Measurements from ENCODE around the gene ACTA1. TPM values are rescaled to one million over a fixed set of nuclear protein-coding genes. Genes with fewer than 3 reads are reported as not detected.

ACTA1 gene
- total and polyA plus RNA-seq, 2 donors (not counting 3 experiments of a cell fraction or from before 2014, with no cell fraction given), result 0.22 to 0.33 TPM

DNA sequence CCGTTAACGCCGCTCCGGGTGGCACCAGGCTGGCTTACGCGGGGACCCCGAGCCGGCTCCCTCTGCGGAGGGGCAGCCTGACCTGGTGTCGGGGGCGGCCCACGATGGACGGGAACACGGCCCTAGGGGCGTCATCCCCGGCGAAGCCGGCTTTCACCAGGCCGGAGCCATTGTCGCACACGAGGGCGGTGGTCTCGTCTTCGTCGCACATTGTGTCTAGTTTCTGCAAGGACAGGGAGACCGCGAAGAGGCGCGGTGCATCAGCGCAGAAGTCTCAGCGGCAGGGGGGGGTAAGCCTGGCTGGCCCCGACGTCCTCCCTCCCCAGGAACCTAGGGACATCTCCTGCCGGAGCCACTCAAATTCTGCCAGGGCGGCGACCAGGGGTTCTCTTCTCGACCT, 989 bp downstream of the ACTA1 start:
- no TSS peak for BruUV-seq (replicated peaks)
- H2AFZ ChIP-seq (ENCODE audit: low read depth, low read length), result no peak overlapping the region
- no peaks in the 10 kb centered on the region for H3K4me1 ChIP-seq (ENCODE audit: control insufficient read depth, extremely low read depth, insufficient read depth, low read length)
- no peak overlapping the region for H3K9ac ChIP-seq (replicated peaks; ENCODE audit: extremely low read depth, insufficient read depth, low read length)
- H3K79me2 ChIP-seq (ENCODE audit: control insufficient read depth, insufficient read depth, low read length), result no peaks in the 10 kb centered on the region
- H3K27ac ChIP-seq (ENCODE audit: insufficient read depth, low read depth, low read length), result no peak overlapping the region
- FAIRE-seq, result no peak
- H3K36me3 ChIP-seq (ENCODE audit: control insufficient read depth in 2 of 2, extremely low read depth in 1 of 2, insufficient read depth in 2 of 2, low read length in 2 of 2), result no peaks in the 10 kb centered on the region
- H3K9me1 ChIP-seq (replicated peaks; ENCODE audit: control insufficient read depth, extremely low read depth, insufficient read depth, low read length), result no peaks in the 10 kb centered on the region
- DNase-seq (ENCODE audit: low read depth, low spot score), result no peak
- dilution Hi-C loops (cut with MboI; ENCODE audit: extremely low pct_ligation_motif_present, low sequenced_read_pairs) (no loop called here), intact Hi-C loops (cut with micrococcal nuclease) (loop anchor here (5.0 kb wide), 2 partner anchors 91 to 176 kb away; partner anchors contain the start of gene CCSAP)
- no peak overlapping the region for H3K4me2 ChIP-seq (ENCODE audit: insufficient read depth, low read length)
- ChIA-PET CTCF (no interaction called here), POLR2A (no interaction called here)
- H3K27me3 ChIP-seq (ENCODE audit: control insufficient read depth in 2 of 2, insufficient read depth in 2 of 2, low read length in 2 of 2), result peaks cover 43 to 58% of the 10 kb centered on the region in 2 experiments
- H3K4me3 ChIP-seq (replicated peaks in 1 of 3; ENCODE audit: insufficient read depth in 1 of 3, low read depth in 1 of 3, low read length in 3 of 3), result no peak overlapping the region
- H3K9me3 ChIP-seq (replicated peaks; ENCODE audit: control insufficient read depth, insufficient read depth, low read length), result no peaks in the 10 kb centered on the region
- TF ChIP-seq MYC (IDR thresholded peaks at IDR 0.05; ENCODE audit: low read depth, low read length), result no peak
- no peak for TF ChIP-seq POLR2A (IDR thresholded peaks at IDR 0.05; ENCODE audit: low read depth, low read length)
- TF ChIP-seq, protein P1, sequence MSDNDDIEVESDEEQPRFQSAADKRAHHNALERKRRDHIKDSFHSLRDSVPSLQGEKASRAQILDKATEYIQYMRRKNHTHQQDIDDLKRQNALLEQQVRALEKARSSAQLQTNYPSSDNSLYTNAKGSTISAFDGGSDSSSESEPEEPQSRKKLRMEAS (IDR thresholded peaks at IDR 0.05; ENCODE audit: insufficient read depth, insufficient read length), result no peak
- TF ChIP-seq EZH2 (IDR thresholded peaks at IDR 0.05; ENCODE audit: borderline replicate concordance, low read depth, low read length, severe bottlenecking), result peak; percentile 11
- TF ChIP-seq JUN (IDR thresholded peaks at IDR 0.05; ENCODE audit: borderline replicate concordance, insufficient read depth, insufficient read length, low read depth), result no peak
- TF ChIP-seq, protein P2, sequence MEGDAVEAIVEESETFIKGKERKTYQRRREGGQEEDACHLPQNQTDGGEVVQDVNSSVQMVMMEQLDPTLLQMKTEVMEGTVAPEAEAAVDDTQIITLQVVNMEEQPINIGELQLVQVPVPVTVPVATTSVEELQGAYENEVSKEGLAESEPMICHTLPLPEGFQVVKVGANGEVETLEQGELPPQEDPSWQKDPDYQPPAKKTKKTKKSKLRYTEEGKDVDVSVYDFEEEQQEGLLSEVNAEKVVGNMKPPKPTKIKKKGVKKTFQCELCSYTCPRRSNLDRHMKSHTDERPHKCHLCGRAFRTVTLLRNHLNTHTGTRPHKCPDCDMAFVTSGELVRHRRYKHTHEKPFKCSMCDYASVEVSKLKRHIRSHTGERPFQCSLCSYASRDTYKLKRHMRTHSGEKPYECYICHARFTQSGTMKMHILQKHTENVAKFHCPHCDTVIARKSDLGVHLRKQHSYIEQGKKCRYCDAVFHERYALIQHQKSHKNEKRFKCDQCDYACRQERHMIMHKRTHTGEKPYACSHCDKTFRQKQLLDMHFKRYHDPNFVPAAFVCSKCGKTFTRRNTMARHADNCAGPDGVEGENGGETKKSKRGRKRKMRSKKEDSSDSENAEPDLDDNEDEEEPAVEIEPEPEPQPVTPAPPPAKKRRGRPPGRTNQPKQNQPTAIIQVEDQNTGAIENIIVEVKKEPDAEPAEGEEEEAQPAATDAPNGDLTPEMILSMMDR (IDR thresholded peaks at IDR 0.05; ENCODE audit: extremely low read depth in 1 of 2, insufficient read depth in 1 of 2, low read depth in 1 of 2, low read length in 2 of 2), result no peak
- no peak for TF ChIP-seq GATA2 (IDR thresholded peaks at IDR 0.05; ENCODE audit: insufficient read depth, insufficient read length, low read depth, low read length)
- no peak for TF ChIP-seq FOS (IDR thresholded peaks at IDR 0.05; ENCODE audit: borderline replicate concordance, insufficient read depth, low read length)
- no peaks in the 10 kb centered on the region for H4K20me1 ChIP-seq (replicated peaks; ENCODE audit: control insufficient read depth, extremely low read depth, insufficient read depth, low read length)
